KBM-7 (cell line): Measurements from ENCODE around the gene CXorf65.

Source experiments
- DNase-seq: peaks from one replicate; pipeline ENCODE4 v3.0.0-alpha.2; 2015
- in situ Hi-C: fragments of 300-500 bp; cut with MboI; formaldehyde crosslinking; loops from 2 replicates; pipeline ENCODE4 v1.14.3; 2020; ENCODE audit warnings: low sequenced_read_pairs, low pct_unique_long_range_greater_than_20kb, mixed read lengths

The CXorf65 gene

GRCh38 chrX:71081330-71082123 lies 25.0 kb downstream of the CXorf65 start:
- DNase-seq, result no peak
- in situ Hi-C loops, result no loop called here

- in situ Hi-C loops, result no loop called here
- no peak for DNase-seq
Observed at GRCh38 chrX:71070531-71070930, 36.0 kb downstream of the CXorf65 start.

- peak; percentile 99 for DNase-seq
- in situ Hi-C loops, result no loop called here
Observed at GRCh38 chrX:71068044-71068918, 38.3 kb downstream of the CXorf65 start, which contains the start of gene SNX12. TSS of gene SNX12 (minus strand) at chrX:71068334. CDS start at chrX:71068306, 28 bp downstream.

- in situ Hi-C loops, result no loop called here
Observed at GRCh38 chrX:71067712-71068043, 38.9 kb downstream of the CXorf65 start.

GRCh38 chrX:71067089-71067488 lies 39.5 kb downstream of the CXorf65 start:
- in situ Hi-C loops, result no loop called here
- no peak for DNase-seq

More at GRCh38 chrX:71067712-71068043, 38.9 kb downstream of the CXorf65 start:
- peak; percentile 32 for DNase-seq

GRCh38 chrX:71060127-71060526 lies 46.4 kb downstream of the CXorf65 start:
- no peak for DNase-seq
- in situ Hi-C loops, result no loop called here

- in situ Hi-C loops, result no loop called here
- peak; percentile 77 for DNase-seq
Observed at GRCh38 chrX:71057848-71058530, 48.6 kb downstream of the CXorf65 start.

- in situ Hi-C loops, result no loop called here
- no peak for DNase-seq
Observed at GRCh38 chrX:71056867-71057266, 49.7 kb downstream of the CXorf65 start.
